ENCODE results near the gene DAB2IP.
"Not testable (repeated sequence)": the region's sequence is repeated elsewhere in the genome, so short reads cannot be mapped to it uniquely, and the experiment has no call there.

Gene DAB2IP

GRCh38 chr9:121737481-121737931 lies 86.1 kb downstream of the DAB2IP start:
- no peak for TF ChIP-seq CTCF (conservative IDR thresholded peaks at IDR 0.05; ENCODE audit: low read length)
- no peak overlapping the region for H3K4me3 ChIP-seq (ENCODE audit: low read length)

GRCh38 chr9:121738411-121738810 lies 87.0 kb downstream of the DAB2IP start:
- H3K4me3 ChIP-seq (ENCODE audit: low read length), result no peak overlapping the region
- no peak for DNase-seq (ENCODE audit: low read depth)
- TF ChIP-seq CTCF (conservative IDR thresholded peaks at IDR 0.05; ENCODE audit: low read length), result no peak

More at GRCh38 chr9:121737481-121737931, 86.1 kb downstream of the DAB2IP start:
- DNase-seq (ENCODE audit: low read depth), result no peak

GRCh38 chr9:121738968-121739367 lies 87.5 kb downstream of the DAB2IP start:
- TF ChIP-seq CTCF (conservative IDR thresholded peaks at IDR 0.05; ENCODE audit: low read length), result no peak
- no peak overlapping the region for H3K4me3 ChIP-seq (ENCODE audit: low read length)
- DNase-seq (ENCODE audit: low read depth), result peak; percentile 61

GRCh38 chr9:121739971-121740370 lies 88.5 kb downstream of the DAB2IP start:
- no peak for DNase-seq (ENCODE audit: low read depth)
- H3K4me3 ChIP-seq (ENCODE audit: low read length), result no peak overlapping the region
- no peak for TF ChIP-seq CTCF (conservative IDR thresholded peaks at IDR 0.05; ENCODE audit: low read length)

- no peak overlapping the region for H3K4me3 ChIP-seq (ENCODE audit: low read length)
- no peak for DNase-seq (ENCODE audit: low read depth)
- TF ChIP-seq CTCF (conservative IDR thresholded peaks at IDR 0.05; ENCODE audit: low read length), result no peak
Measured at GRCh38 chr9:121741228-121741918, 89.9 kb downstream of the DAB2IP start.

GRCh38 chr9:121741919-121742283 lies 90.5 kb downstream of the DAB2IP start:
- not testable (repeated sequence) for H3K4me3 ChIP-seq (ENCODE audit: low read length); DNase-seq (ENCODE audit: low read depth)

GRCh38 chr9:121742923-121743322 lies 91.5 kb downstream of the DAB2IP start:
- no peak for DNase-seq (ENCODE audit: low read depth)
- TF ChIP-seq CTCF (conservative IDR thresholded peaks at IDR 0.05; ENCODE audit: low read length), result no peak
- peak overlapping the region; percentile 71 for H3K4me3 ChIP-seq (ENCODE audit: low read length)
